SK-N-SH treated with all-trans-retinoic acid at 6 μM for 48 hours (cell line): ENCODE data around the gene TANGO2.

ENCODE experiments used
- BACH2 ChIP-seq: fragments of 250-450 bp; sonication (Bioruptor Pico); IDR thresholded peaks from 2 replicates; pipeline ENCODE4 v1.9.0; 2021; ENCODE audit warnings: mild to moderate bottlenecking, borderline replicate concordance
- ESRRG ChIP-seq: fragments of 250-450 bp; sonication (Bioruptor Pico); IDR thresholded peaks from 2 replicates; pipeline ENCODE4 v1.6.1; 2021; ENCODE audit warnings: mild to moderate bottlenecking
- ISL1 ChIP-seq: fragments of 250-450 bp; sonication (Bioruptor Pico); IDR thresholded peaks from 2 replicates; pipeline ENCODE4 v2.1.2; 2022; ENCODE audit warnings: mild to moderate bottlenecking, moderate library complexity
- PATZ1 ChIP-seq: fragments of 250-450 bp; sonication (Bioruptor Pico); IDR thresholded peaks from 2 replicates; pipeline ENCODE4 v1.8.0; 2020; ENCODE audit warnings: mild to moderate bottlenecking, moderate library complexity, borderline replicate concordance

GRCh38 chr22:19981171-19981960, 39.5 kb upstream of the TANGO2 start:
- no peak for TF ChIP-seq PATZ1 (CRISPR knock-in tag)
- TF ChIP-seq ISL1 (CRISPR knock-in tag): no peak
- TF ChIP-seq ESRRG (CRISPR knock-in tag): no peak
- no peak for TF ChIP-seq BACH2 (CRISPR knock-in tag)
